AG09319 (cell line): ENCODE data around the gene ZNF683.
"Not testable (repeated sequence)": the region's sequence is repeated elsewhere in the genome, so short reads cannot be mapped to it uniquely, and the experiment has no call there.

Experiments
- DNase-seq: peaks from one replicate; pipeline ENCODE4 v3.0.0-alpha.2; 2010; ENCODE audit warnings: low read depth; ENCODE audit errors: extremely low read depth
- CTCF ChIP-seq: IDR thresholded peaks from 2 replicates; pipeline ENCODE4 v1.5.1; 2011; ENCODE audit warnings: low read depth, mild to moderate bottlenecking, inconsistent platforms, low read length, moderate library complexity

Gene ZNF683

GRCh38 chr1:26399034-26399433 is 26.5 kb upstream of the ZNF683 start:
- no peak for DNase-seq
- TF ChIP-seq CTCF = no peak

- TF ChIP-seq CTCF = no peak
- DNase-seq = no peak
Measured at GRCh38 chr1:26395754-26396153, 23.2 kb upstream of the ZNF683 start.

DNA sequence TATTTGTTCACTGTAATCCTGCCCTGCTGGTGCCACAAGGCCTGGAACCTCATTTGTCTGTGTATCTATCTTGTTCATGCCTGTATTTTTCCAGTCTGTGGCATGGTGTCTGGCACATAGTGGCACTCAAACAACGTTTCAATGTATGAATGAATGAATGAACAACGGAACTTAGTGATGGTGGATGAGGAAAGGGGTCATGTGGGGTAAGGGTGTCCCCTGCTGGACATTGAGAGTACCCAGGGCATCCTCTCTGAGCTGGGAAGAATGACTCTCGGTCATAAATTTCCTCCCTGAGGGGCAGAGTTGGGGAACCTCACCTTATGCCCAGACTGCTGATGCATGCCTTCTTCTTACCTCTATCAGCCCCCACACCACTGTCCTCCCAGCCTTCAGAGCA is 18.9 kb upstream of the ZNF683 start:
- peak; percentile 87 for TF ChIP-seq CTCF
- no peak for DNase-seq

- TF ChIP-seq CTCF = no peak
- no peak for DNase-seq
Measured at GRCh38 chr1:26389604-26390247, 17.2 kb upstream of the ZNF683 start.

- no peak for TF ChIP-seq CTCF
- no peak for DNase-seq
Measured at GRCh38 chr1:26388791-26389445, 16.4 kb upstream of the ZNF683 start.

GRCh38 chr1:26387447-26387846 is 14.9 kb upstream of the ZNF683 start:
- DNase-seq = no peak
- no peak for TF ChIP-seq CTCF

GRCh38 chr1:26385063-26385462 is 12.5 kb upstream of the ZNF683 start:
- DNase-seq = not testable (repeated sequence)

DNA sequence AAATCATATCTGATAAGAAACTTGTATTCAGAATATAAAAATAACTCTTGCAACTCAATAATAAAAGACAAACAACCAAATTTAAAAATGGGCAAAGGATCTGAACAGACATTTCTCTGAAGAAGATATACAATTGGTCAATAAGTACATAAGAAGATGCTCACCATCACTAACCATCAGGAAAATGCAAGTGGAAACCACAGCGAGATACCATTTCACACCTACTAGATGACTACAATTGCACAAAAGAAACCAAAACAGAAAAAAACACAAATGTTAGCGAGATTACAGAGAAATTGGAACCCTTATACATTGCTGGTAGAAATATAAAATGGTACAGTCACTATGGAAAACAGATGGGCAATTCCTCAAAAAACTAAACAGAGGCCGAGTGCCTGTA is 11.5 kb upstream of the ZNF683 start:
- DNase-seq = no peak
- TF ChIP-seq CTCF = no peak
